ENCODE measurements around the gene CCL14. TPM values are rescaled to one million over a fixed set of nuclear protein-coding genes. Genes with fewer than 3 reads are reported as not detected.

CCL14 gene
- total RNA-seq: 0.60 TPM

DNA sequence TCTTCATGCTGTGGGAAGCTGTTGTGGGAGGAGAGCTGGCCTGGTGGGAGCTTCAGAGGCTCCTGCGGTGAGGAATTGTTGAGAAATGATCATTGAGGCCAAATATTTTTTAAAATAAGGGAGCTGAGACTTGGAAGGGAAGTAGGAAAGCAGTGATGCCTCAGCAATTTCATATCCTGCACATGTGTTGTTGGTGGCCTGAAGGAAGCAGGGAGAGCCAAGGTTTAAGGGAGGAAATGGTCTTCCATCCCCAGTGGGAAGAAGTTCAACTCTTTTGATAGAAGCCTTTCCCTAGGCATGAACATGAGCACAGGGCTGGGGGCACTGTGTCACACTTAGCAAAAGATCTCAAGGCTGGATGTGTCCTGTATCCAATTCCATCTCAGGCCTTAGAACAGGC is at the start of gene CCL14:
Gene CCL14, minus strand, starts transcription at position 87 of the 400 bp plus-strand sequence. Its CDS starts 80 bp downstream, at position 7.

DNA sequence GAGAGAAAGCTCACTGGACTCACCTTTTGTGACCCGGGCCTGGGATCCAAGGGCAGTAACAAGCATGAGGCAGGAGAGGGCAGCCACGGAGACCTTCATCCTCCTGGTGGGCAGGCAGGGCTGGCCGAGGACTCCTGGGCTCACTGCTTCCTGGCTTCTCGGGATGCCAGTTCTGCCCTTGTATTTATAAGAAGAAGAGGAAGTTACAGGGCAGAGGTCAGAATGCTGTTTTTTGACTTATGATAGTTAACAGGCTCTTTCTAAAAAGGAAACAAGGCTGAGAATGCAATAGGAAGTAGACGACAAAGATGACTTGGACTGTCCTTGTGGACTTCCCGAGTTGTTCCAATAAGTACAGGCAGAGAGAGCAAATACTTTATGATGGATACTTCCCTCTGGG is 31.3 kb upstream of the CCL14 start, which contains the start of gene CCL23:
Gene CCL23, minus strand, starts transcription at position 174 of the 400 bp plus-strand sequence. Its CDS starts 75 bp downstream, at position 99.

DNA sequence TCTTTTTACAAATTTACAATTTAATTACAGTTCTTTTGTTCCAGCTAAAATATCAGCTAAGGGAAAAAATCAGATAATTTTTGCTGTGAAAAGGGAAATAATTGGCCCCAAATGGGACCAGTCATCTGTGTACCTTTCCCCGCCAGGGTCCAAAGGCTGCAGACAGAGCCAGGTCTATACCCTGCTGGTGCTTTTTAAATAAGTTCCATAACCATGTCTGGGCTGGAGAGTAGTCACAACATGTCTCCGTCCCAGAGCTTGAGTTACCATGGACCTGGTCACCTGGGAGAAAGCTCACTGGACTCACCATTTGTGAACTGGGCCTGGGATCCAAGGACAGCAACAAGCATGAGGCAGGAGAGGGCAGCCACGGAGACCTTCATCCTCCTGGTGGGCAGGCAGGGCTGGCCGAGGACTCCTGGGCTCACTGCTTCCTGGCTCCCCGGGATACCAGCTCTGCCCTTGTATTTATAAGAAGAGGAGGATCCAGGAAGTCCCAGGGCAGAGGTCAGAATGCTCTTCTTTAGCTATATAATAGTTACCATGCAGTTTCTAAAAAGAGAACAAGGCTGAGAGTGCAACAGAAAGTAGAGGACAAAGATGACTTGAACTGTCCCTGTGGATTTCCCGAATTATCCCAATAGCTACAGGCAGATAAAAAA is 14.7 kb upstream of the CCL14 start, which contains the start of gene CCL15:
Gene CCL15, minus strand, starts transcription at position 444 of the 662 bp plus-strand sequence. Its CDS starts 61 bp downstream, at position 383.

DNA sequence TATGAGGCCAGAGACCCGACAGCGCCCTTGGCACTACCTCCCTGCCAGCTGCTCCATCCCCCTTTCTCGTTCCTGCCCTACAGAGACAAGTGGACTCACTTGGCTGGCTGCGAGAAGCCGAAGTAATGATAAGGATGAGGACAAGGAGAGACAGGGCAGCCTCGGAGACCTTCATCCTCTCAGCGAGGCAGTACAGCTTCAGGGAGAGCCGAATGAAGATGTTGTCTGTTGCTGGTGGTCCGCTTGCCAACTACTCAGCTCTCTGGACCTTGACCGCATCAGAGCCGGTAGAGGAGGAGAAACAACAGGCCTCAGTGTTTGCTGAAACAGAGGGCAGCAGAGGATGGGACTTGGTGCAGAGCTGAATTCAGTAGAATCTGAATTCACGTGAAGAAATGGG is 5.3 kb downstream of the CCL14 start, which contains the start of gene CCL16:
Gene CCL16, minus strand, starts transcription at position 252 of the 400 bp plus-strand sequence. Its CDS starts 77 bp downstream, at position 175.

DNA sequence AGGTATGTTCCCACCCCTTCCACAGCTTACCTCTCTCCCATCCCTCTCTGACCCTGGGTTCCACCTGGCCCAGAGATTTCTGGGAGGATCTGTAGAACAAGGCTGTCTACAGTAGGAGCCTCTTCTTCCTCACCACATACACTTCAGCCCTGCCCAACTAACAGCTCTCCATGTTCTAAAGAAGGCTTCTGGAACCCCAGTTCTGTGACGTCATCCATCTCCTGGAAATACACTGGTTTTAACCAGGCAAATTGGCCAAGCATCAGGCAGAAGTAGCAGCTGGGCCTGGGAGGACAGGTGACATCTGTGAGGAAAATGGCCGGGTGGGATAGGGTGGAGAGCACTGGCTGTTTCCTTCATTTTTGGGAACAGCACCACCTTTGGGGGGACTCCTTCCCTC is 43.0 kb downstream of the CCL14 start, which contains the start of gene LYZL6:
Gene LYZL6, minus strand, starts transcription at position 177 of the 400 bp plus-strand sequence. CDS start 4,357 bp downstream, outside the sequence.

Other genes starting within 250 kb of the CCL14 start
- 0.33 TPM for gene GAS2L2, start 233.5 kb downstream of the CCL14 start, total RNA-seq
- gene C17orf50, start 225.8 kb downstream of the CCL14 start, total RNA-seq: not detected
- 4.2 TPM for gene MMP28, start 191.1 kb downstream of the CCL14 start, total RNA-seq
- 132 TPM for gene TAF15, start 177.2 kb downstream of the CCL14 start, total RNA-seq
- not detected for gene HEATR9, start 117.8 kb downstream of the CCL14 start, total RNA-seq
- 2.1 TPM for gene CCL5, start 106.4 kb downstream of the CCL14 start, total RNA-seq
- gene RDM1, start 56.0 kb downstream of the CCL14 start, total RNA-seq: 0.99 TPM
- gene LYZL6, start 43.0 kb downstream of the CCL14 start, total RNA-seq: not detected
- not detected for gene CCL16, start 5.2 kb downstream of the CCL14 start, total RNA-seq
- gene CCL15, start 14.8 kb upstream of the CCL14 start, total RNA-seq: not detected
- not detected for gene CCL23, start 31.2 kb upstream of the CCL14 start, total RNA-seq
- gene CCL18, start 77.5 kb upstream of the CCL14 start, total RNA-seq: not detected
- gene CCL3, start 103.4 kb upstream of the CCL14 start, total RNA-seq: 1.3 TPM
- gene CCL4, start 117.1 kb upstream of the CCL14 start, total RNA-seq: 2.3 TPM
- gene TBC1D3B, start 189.9 kb upstream of the CCL14 start, total RNA-seq: 4.7 TPM
- gene CCL3L1, start 210.0 kb upstream of the CCL14 start, total RNA-seq: 0.49 TPM
- gene CCL4L2, start 224.3 kb upstream of the CCL14 start, total RNA-seq: 5.4 TPM

Measured in camera-type eye (tissue), 1 donor.